Lower leg skin (tissue), 4 donors: ENCODE results near the gene TTC13. TPM values are rescaled to one million over a fixed set of nuclear protein-coding genes. Genes with fewer than 3 reads are reported as not detected.

Source experiments
- DNase-seq, 2 donors: peaks; one replicate each; pipeline ENCODE4 v3.0.0-alpha.2; 2019; ENCODE audit warnings: low spot score in 2 of 2
- H3K4me3 ChIP-seq: fragments of 200-600 bp; sonication (generic); 2 replicates; pipeline ENCODE4 v1.5.1; 2017; ENCODE audit warnings: mild to moderate bottlenecking, low read depth; ENCODE audit not compliant: poor library complexity, severe bottlenecking
- CTCF ChIP-seq, 3 donors: fragments of 450-650 bp; IDR thresholded peaks; one replicate each; pipeline ENCODE4 v1.5.1; 2016; ENCODE audit warnings: antibody characterized with exemption in 3 of 3, mild to moderate bottlenecking in 3 of 3, moderate library complexity in 2 of 3
- POLR2A ChIP-seq, 2 donors: fragments of 450-650 bp; IDR thresholded peaks; one replicate each; pipeline ENCODE4 v1.6.1; 2016 to 2017; ENCODE audit warnings: antibody characterized with exemption in 2 of 2, mild to moderate bottlenecking in 1 of 2, moderate library complexity in 1 of 2
- WGBS, 2 donors: methylation state at CpG; one replicate each; pipeline ENCODE4 v1.1.5; 2018; 5-methylcytosine and 5-hydroxymethylcytosine counted together
- intact Hi-C: fragments of 100-400 bp; cut with DNase I; formaldehyde crosslinking; loops from one replicate; pipeline ENCODE4 v1.15.0; 2023; ENCODE audit warnings: low total_unique reads
- total RNA-seq, 4 donors: library from RNA; depleted of rRNA; stranded (reverse); fragments of >200 nt; gene quantifications; one replicate each; pipeline ENCODE4 v1.1.0, GENCODE V29; 2016

Gene TTC13
- total RNA-seq, 4 donors from 2014 or later = 6.6 to 34.7 (median 24.7) TPM

GRCh38 chr1:230883967-230884366 lies 94.7 kb downstream of the TTC13 start:
- TF ChIP-seq POLR2A (IDR thresholded peaks at IDR 0.05) (no peak), CTCF (IDR thresholded peaks at IDR 0.05) (no peak)
- 42 to 50% methylated on average over 4 of the region's 4 CpGs for WGBS, 2 donors
- no peak overlapping the region for H3K4me3 ChIP-seq
- intact Hi-C loops = no loop called here
- no peak for DNase-seq

- intact Hi-C loops = no loop called here
- no peak for TF ChIP-seq CTCF (IDR thresholded peaks at IDR 0.05)
- no peak for TF ChIP-seq POLR2A (IDR thresholded peaks at IDR 0.05)
- H3K4me3 ChIP-seq = no peak overlapping the region
- WGBS, 2 donors = 56 to 57% methylated on average over 8 of the region's 8 CpGs
- no peak for DNase-seq
Measured at GRCh38 chr1:230879778-230880177, 98.9 kb downstream of the TTC13 start.

GRCh38 chr1:230878591-230878990 lies 100.1 kb downstream of the TTC13 start:
- intact Hi-C loops = no loop called here
- TF ChIP-seq CTCF (IDR thresholded peaks at IDR 0.05) (no peak), POLR2A (IDR thresholded peaks at IDR 0.05) (no peak)
- DNase-seq = peak; percentile 73 to 91
- no peak overlapping the region for H3K4me3 ChIP-seq
- 17 to 23% methylated on average over 5 of the region's 5 CpGs for WGBS, 2 donors

GRCh38 chr1:230877924-230878590 lies 100.6 kb downstream of the TTC13 start:
- H3K4me3 ChIP-seq = no peak overlapping the region
- TF ChIP-seq POLR2A (IDR thresholded peaks at IDR 0.05) = no peak
- WGBS, 2 donors = 89 to 91% methylated on average over 4 of the region's 4 CpGs
- intact Hi-C loops = no loop called here
- DNase-seq = no peak

- DNase-seq = no peak
- H3K4me3 ChIP-seq = no peak overlapping the region
- no peak for TF ChIP-seq CTCF (IDR thresholded peaks at IDR 0.05)
- 61 to 70% methylated on average over 13 to 14 of the region's 14 CpGs for WGBS, 2 donors
- intact Hi-C loops = no loop called here
Measured at GRCh38 chr1:230877146-230877923, 101.3 kb downstream of the TTC13 start.

GRCh38 chr1:230876660-230877059 lies 102.0 kb downstream of the TTC13 start:
- no peak for DNase-seq
- H3K4me3 ChIP-seq = no peak overlapping the region
- 76 to 95% methylated on average over 6 of the region's 6 CpGs for WGBS, 2 donors
- TF ChIP-seq CTCF (IDR thresholded peaks at IDR 0.05) (no peak), POLR2A (IDR thresholded peaks at IDR 0.05) (no peak)
- intact Hi-C loops = no loop called here
